Prostate gland (tissue), 2 donors: ENCODE measurements around the gene GFOD2.

Experiments used
- CTCF ChIP-seq, 4 experiments: fragments of 200-600 bp in 2 of 4; fragments of 450-650 bp in 2 of 4; sonication (generic) in 2 of 4; IDR thresholded peaks; 1 replicate in 3 of 4; 2 replicates in 1 of 4; pipeline ENCODE4 v1.5.1; 2016 to 2019; ENCODE audit warnings: antibody characterized with exemption in 4 of 4, mild to moderate bottlenecking in 2 of 4, moderate library complexity in 2 of 4
- POLR2AphosphoS5 ChIP-seq: sonication (generic); formaldehyde crosslinking; IDR thresholded peaks from one replicate; pipeline ENCODE4 v1.6.1; 2017; ENCODE audit warnings: antibody characterized with exemption

GRCh38 chr16:67723151-67723910, 4.2 kb upstream of the GFOD2 start:
- TF ChIP-seq CTCF (IDR thresholded peaks at IDR 0.05): no peak
- no peak for TF ChIP-seq POLR2AphosphoS5
